ENCODE measurements around the gene WNK2.

DNA sequence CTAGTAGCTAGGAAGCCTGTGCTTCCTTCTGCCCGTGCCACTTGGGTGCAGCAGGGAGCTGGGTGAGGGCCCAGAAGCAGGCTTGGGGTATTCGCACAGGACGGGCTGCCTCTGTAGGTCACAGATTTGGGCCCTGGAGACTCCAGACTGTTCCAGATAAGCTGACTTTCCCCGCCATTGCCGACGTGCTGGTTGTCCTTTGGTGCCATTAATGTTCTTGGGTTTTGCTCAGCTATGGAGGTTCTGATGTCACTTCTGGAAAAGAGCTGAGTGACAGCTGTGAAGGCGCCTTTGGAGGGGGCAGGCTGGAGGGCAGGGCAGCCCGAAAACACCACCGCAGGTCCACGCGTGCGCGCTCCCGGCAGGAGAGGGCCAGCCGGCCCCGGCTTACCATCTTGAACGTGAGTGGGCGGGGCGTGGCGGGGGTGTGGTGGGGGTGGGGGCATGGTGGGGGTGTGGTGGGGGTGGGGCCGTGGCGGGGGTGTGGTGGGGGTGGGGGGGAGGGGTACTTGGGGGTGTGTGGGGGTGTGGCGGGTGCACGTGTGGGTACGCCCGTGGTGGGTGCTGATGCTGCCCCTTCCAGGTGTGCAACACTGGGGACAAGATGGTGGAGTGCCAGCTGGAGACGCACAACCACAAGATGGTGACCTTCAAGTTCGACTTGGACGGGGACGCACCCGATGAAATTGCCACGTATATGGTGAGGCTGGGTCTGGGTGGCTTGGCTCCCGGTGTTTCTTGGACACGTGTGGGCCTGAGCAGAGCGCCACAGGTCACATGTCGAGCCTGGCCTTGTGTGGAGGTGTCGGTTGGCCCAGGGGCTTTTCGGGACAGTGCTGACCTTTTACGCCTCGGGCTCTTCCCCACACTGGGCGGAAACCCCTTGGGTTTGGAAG, 79.6 kb downstream of the WNK2 start:
- TF ChIP-seq, protein P1, sequence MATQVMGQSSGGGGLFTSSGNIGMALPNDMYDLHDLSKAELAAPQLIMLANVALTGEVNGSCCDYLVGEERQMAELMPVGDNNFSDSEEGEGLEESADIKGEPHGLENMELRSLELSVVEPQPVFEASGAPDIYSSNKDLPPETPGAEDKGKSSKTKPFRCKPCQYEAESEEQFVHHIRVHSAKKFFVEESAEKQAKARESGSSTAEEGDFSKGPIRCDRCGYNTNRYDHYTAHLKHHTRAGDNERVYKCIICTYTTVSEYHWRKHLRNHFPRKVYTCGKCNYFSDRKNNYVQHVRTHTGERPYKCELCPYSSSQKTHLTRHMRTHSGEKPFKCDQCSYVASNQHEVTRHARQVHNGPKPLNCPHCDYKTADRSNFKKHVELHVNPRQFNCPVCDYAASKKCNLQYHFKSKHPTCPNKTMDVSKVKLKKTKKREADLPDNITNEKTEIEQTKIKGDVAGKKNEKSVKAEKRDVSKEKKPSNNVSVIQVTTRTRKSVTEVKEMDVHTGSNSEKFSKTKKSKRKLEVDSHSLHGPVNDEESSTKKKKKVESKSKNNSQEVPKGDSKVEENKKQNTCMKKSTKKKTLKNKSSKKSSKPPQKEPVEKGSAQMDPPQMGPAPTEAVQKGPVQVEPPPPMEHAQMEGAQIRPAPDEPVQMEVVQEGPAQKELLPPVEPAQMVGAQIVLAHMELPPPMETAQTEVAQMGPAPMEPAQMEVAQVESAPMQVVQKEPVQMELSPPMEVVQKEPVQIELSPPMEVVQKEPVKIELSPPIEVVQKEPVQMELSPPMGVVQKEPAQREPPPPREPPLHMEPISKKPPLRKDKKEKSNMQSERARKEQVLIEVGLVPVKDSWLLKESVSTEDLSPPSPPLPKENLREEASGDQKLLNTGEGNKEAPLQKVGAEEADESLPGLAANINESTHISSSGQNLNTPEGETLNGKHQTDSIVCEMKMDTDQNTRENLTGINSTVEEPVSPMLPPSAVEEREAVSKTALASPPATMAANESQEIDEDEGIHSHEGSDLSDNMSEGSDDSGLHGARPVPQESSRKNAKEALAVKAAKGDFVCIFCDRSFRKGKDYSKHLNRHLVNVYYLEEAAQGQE (tag by site-specific recombination; IDR thresholded peaks at IDR 0.05) = no peak
- TF ChIP-seq ZNF549 (tag by site-specific recombination; IDR thresholded peaks at IDR 0.05) (no peak), ZSCAN30 (tag by site-specific recombination; IDR thresholded peaks at IDR 0.05) (no peak), SP2 (tag by site-specific recombination; IDR thresholded peaks at IDR 0.05) (no peak), ZNF239 (tag by site-specific recombination; IDR thresholded peaks at IDR 0.05) (no peak), KLF16 (tag by site-specific recombination; IDR thresholded peaks at IDR 0.05) (no peak), ZNF302 (tag by site-specific recombination; IDR thresholded peaks at IDR 0.05; ENCODE audit: low read depth) (no peak), ZNF707 (tag by site-specific recombination; IDR thresholded peaks at IDR 0.05) (no peak), ZBTB1 (tag by site-specific recombination; IDR thresholded peaks at IDR 0.05) (no peak)
- TF ChIP-seq, protein P2, sequence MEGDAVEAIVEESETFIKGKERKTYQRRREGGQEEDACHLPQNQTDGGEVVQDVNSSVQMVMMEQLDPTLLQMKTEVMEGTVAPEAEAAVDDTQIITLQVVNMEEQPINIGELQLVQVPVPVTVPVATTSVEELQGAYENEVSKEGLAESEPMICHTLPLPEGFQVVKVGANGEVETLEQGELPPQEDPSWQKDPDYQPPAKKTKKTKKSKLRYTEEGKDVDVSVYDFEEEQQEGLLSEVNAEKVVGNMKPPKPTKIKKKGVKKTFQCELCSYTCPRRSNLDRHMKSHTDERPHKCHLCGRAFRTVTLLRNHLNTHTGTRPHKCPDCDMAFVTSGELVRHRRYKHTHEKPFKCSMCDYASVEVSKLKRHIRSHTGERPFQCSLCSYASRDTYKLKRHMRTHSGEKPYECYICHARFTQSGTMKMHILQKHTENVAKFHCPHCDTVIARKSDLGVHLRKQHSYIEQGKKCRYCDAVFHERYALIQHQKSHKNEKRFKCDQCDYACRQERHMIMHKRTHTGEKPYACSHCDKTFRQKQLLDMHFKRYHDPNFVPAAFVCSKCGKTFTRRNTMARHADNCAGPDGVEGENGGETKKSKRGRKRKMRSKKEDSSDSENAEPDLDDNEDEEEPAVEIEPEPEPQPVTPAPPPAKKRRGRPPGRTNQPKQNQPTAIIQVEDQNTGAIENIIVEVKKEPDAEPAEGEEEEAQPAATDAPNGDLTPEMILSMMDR (tag by site-specific recombination; IDR thresholded peaks at IDR 0.05) = no peak
- TF ChIP-seq, protein P3, sequence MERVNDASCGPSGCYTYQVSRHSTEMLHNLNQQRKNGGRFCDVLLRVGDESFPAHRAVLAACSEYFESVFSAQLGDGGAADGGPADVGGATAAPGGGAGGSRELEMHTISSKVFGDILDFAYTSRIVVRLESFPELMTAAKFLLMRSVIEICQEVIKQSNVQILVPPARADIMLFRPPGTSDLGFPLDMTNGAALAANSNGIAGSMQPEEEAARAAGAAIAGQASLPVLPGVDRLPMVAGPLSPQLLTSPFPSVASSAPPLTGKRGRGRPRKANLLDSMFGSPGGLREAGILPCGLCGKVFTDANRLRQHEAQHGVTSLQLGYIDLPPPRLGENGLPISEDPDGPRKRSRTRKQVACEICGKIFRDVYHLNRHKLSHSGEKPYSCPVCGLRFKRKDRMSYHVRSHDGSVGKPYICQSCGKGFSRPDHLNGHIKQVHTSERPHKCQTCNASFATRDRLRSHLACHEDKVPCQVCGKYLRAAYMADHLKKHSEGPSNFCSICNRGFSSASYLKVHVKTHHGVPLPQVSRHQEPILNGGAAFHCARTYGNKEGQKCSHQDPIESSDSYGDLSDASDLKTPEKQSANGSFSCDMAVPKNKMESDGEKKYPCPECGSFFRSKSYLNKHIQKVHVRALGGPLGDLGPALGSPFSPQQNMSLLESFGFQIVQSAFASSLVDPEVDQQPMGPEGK (tag by site-specific recombination; IDR thresholded peaks at IDR 0.05) = no peak

Data from HEK293 (cell line).